A549 (cell line): ENCODE results near the gene PRAC2. TPM values are rescaled to one million over a fixed set of nuclear protein-coding genes. Genes with fewer than 3 reads are reported as not detected.
A peak's percentile ranks its signal among the peaks of the same experiment; 100 is the strongest.

ENCODE experiments used
- ATAC-seq, 2 experiments: fragments of 200-7000 bp in 1 of 2; fragments of >200 bp in 1 of 2; cut with Nextera tagmentation in 1 of 2; cut with Tn5 transposase in 1 of 2; 3 replicates each; pipeline versions ENCODE4 v1.8.0 to v1.9.1; 2018 to 2020; ENCODE audit warnings: mild to moderate bottlenecking in 1 of 2, moderate library complexity in 1 of 2
- CTCF ChIA-PET: fragments of 300-600 bp; sonication (Branson Sonifier 250); formaldehyde crosslinking; extraction: SDS; loops from one replicate; lab custom pipeline; 2021; ENCODE audit warnings: antibody characterized with exemption, inconsistent platforms; lab: Yijun Ruan, JAX
- POLR2A ChIA-PET: fragments of 350-600 bp; formaldehyde crosslinking; extraction: SDS; loops from one replicate; lab custom pipeline; 2021; ENCODE audit warnings: antibody characterized with exemption, inconsistent platforms; lab: Yijun Ruan, JAX
- DNase-seq, 2 experiments: peaks; one replicate each; pipeline versions ENCODE4 v3.0.0 to v3.0.0-alpha.2; 2011 to 2016; ENCODE audit warnings: low read depth in 1 of 2, low spot score in 1 of 2
- FAIRE-seq: peaks from 2 replicates; lab custom pipeline; 2011; peaks lifted over from hg19 to GRCh38; lab: Jason Lieb, UNC
- H3K27ac ChIP-seq, 2 experiments: fragments of >200 bp; sonication (Bioruptor Twin); formaldehyde crosslinking; 3 replicates each; pipeline ENCODE4 v1.5.1; 2016 to 2017
- H3K4me1 ChIP-seq: fragments of >200 bp; sonication (Bioruptor Twin); formaldehyde crosslinking; 3 replicates; pipeline ENCODE4 v1.6.1; 2016
- H3K4me2 ChIP-seq: fragments of >200 bp; sonication (Bioruptor Twin); formaldehyde crosslinking; 3 replicates; pipeline ENCODE4 v1.6.1; 2016
- H3K4me3 ChIP-seq: fragments of >200 bp; sonication (Bioruptor Twin); formaldehyde crosslinking; 3 replicates; pipeline ENCODE4 v1.5.1; 2016
- H3K9me3 ChIP-seq: fragments of >200 bp; sonication (Bioruptor Twin); formaldehyde crosslinking; 3 replicates; pipeline ENCODE4 v1.6.1; 2016
- BCL3 ChIP-seq: fragments of >200 bp; sonication (Bioruptor Twin); formaldehyde crosslinking; IDR thresholded peaks from 3 replicates; pipeline ENCODE4 v1.6.1; 2016
- CBX8 ChIP-seq: fragments of 200-600 bp; sonication (generic); IDR thresholded peaks from 2 replicates; pipeline ENCODE4 v1.6.1; 2016
- CHD4 ChIP-seq: fragments of 200-600 bp; sonication (generic); IDR thresholded peaks from 2 replicates; pipeline ENCODE4 v1.6.1; 2016; ENCODE audit warnings: antibody characterized with exemption, mild to moderate bottlenecking, borderline replicate concordance
- E2F6 ChIP-seq: IDR thresholded peaks from 2 replicates; pipeline ENCODE4 v1.6.1; 2012; ENCODE audit warnings: low read depth, borderline replicate concordance
- EP300 ChIP-seq, 2 experiments: fragments of >200 bp; sonication (Bioruptor Twin); formaldehyde crosslinking; IDR thresholded peaks; 2 replicates in 1 of 2; 3 replicates in 1 of 2; pipeline ENCODE4 v1.6.1; 2016 to 2017
- FOXS1 ChIP-seq: fragments of 250-450 bp; sonication (Bioruptor Pico); IDR thresholded peaks from 2 replicates; pipeline ENCODE4 v1.5.0; 2020; ENCODE audit warnings: mild to moderate bottlenecking, moderate library complexity
- GATA3 ChIP-seq: IDR thresholded peaks from 2 replicates; pipeline ENCODE4 v1.6.1; 2012; ENCODE audit warnings: borderline replicate concordance
- HEYL ChIP-seq: fragments of 250-450 bp; sonication (Bioruptor Pico); IDR thresholded peaks from 2 replicates; pipeline ENCODE4 v1.8.0; 2021; ENCODE audit warnings: mild to moderate bottlenecking, moderate library complexity
- HMGXB4 ChIP-seq: fragments of 250-450 bp; sonication (Bioruptor Pico); IDR thresholded peaks from 2 replicates; pipeline ENCODE4 v1.5.0; 2021; ENCODE audit warnings: mild to moderate bottlenecking, moderate library complexity, borderline replicate concordance
- MAX ChIP-seq: IDR thresholded peaks from 2 replicates; pipeline ENCODE4 v1.6.1; 2012
- MYC ChIP-seq: IDR thresholded peaks from 2 replicates; pipeline ENCODE4 v1.6.1; 2012; ENCODE audit warnings: mild to moderate bottlenecking, inconsistent platforms, low read length, improper control_type of control experiment, borderline replicate concordance
- NR3C1 ChIP-seq: fragments of >200 bp; sonication (Bioruptor Twin); formaldehyde crosslinking; IDR thresholded peaks from 3 replicates; pipeline ENCODE4 v1.6.1; 2017
- PHF8 ChIP-seq: fragments of 200-600 bp; sonication (generic); IDR thresholded peaks from 2 replicates; pipeline ENCODE4 v1.6.1; 2016; ENCODE audit warnings: low read depth, mild to moderate bottlenecking, antibody characterized with exemption, moderate library complexity, borderline replicate concordance
- RAD21 ChIP-seq, 2 experiments: fragments of >200 bp in 1 of 2; sonication (Bioruptor Twin) in 1 of 2; formaldehyde crosslinking in 1 of 2; IDR thresholded peaks in 1 of 2; conservative IDR thresholded peaks in 1 of 2; 2 replicates in 1 of 2; 3 replicates in 1 of 2; pipeline ENCODE4 v1.6.1; 2012 to 2018; ENCODE audit warnings: inconsistent platforms in 1 of 2
- REST ChIP-seq: fragments of 200-600 bp; sonication (generic); IDR thresholded peaks from 2 replicates; pipeline ENCODE4 v1.6.1; 2016; ENCODE audit warnings: antibody characterized with exemption, mild to moderate bottlenecking, moderate library complexity
- SREBF2 ChIP-seq: fragments of 450-650 bp; IDR thresholded peaks from 2 replicates; pipeline ENCODE4 v1.6.1; 2014; ENCODE audit warnings: mild to moderate bottlenecking, moderate library complexity
- TFCP2L1 ChIP-seq: fragments of 250-450 bp; sonication (Bioruptor Pico); IDR thresholded peaks from 2 replicates; pipeline ENCODE4 v1.5.0; 2021; ENCODE audit warnings: mild to moderate bottlenecking
- WGBS: methylation state at CpG from one replicate; pipeline ENCODE4 v1.1.6; 2017; ENCODE audit errors: missing lambda C conversion rate; 5-methylcytosine and 5-hydroxymethylcytosine counted together
- polyA plus RNA-seq, 4 experiments: library from polyadenylated mRNA; depleted of rRNA in 3 of 4; stranded (reverse); fragments of >200 nt; fragmentation: RNase III in 1 of 4; extraction: RNeasy Plus Mini Kit Qiagen cat#74134 plus additional on column Dnase treatment in 1 of 4; gene quantifications; 2 replicates in 3 of 4; 3 replicates in 1 of 4; pipeline ENCODE4 v1.2.3, GENCODE V29; 2011 to 2017

The PRAC2 gene
- polyA plus RNA-seq, 2 of the 4 experiments (the other 2 are of a cell fraction): not detected

- Histone ChIP-seq H3K9me3 (no peaks in the 10 kb centered on the region), H3K27ac (0 out of 6 replicates have a peak overlapping the region, but pooled peaks of 1 of the 2 experiments have one; percentile 13), H3K4me3 (no peak overlapping the region), H3K4me1 (peaks cover 14% of the 10 kb centered on the region), H3K4me2 (no peak overlapping the region)
- ChIA-PET POLR2A (interaction anchor here (0.6 to 1.8 kb wide), 2 partner anchors 66 to 184 kb away, joined by 5 to 7 read pairs; no protein-coding TSS in a partner anchor), CTCF (interaction anchor here (0.6 to 33.0 kb wide), 39 partner anchors 8 to 591 kb away, joined by 3 to 852 read pairs (median 7); partner anchors contain the start of genes CALCOCO2 and TTLL6)
- ATAC-seq: no peak
- no peak for FAIRE-seq
- no peak for DNase-seq
- TF ChIP-seq MYC (no peak), RAD21 (conservative IDR thresholded peaks at IDR 0.05 in 1 of 2, IDR thresholded peaks at IDR 0.05 in 1 of 2) (no peak), EP300 (IDR thresholded peaks at IDR 0.05) (no peak), E2F6 (no peak), REST (no peak), PHF8 (no peak), TFCP2L1 (CRISPR knock-in tag) (no peak), BCL3 (no peak), MAX (no peak), SREBF2 (no peak), CBX8 (no peak), HEYL (CRISPR knock-in tag) (no peak), NR3C1 (no peak), CHD4 (no peak), GATA3 (no peak)
- 68% methylated on average over 16 of the region's 16 CpGs for WGBS
Observed at GRCh38 chr17:48725004-48725287, 2.0 kb downstream of the PRAC2 start.

- no peak for TF ChIP-seq HMGXB4 (CRISPR knock-in tag)
- TF ChIP-seq FOXS1 (CRISPR knock-in tag): peak; percentile 99
- WGBS: 92% methylated on average over 38 of the region's 38 CpGs
- peaks cover 14% of the 10 kb centered on the region for H3K4me1 ChIP-seq
- FAIRE-seq (no peak), ATAC-seq (no peak), DNase-seq (no peak)
- no peak overlapping the region for H3K4me2 ChIP-seq
- no peak overlapping the region for H3K4me3 ChIP-seq
- POLR2A ChIA-PET: interaction anchor here (1.8 kb wide), 1 partner anchor 66 kb away, joined by 7 read pairs; no protein-coding TSS in a partner anchor
- no peaks in the 10 kb centered on the region for H3K9me3 ChIP-seq
- H3K27ac ChIP-seq: no peak overlapping the region
- CTCF ChIA-PET: interaction anchor here (0.6 to 33.0 kb wide), 38 partner anchors 9 to 590 kb away, joined by 3 to 852 read pairs (median 7); partner anchors contain the start of genes CALCOCO2 and TTLL6
Observed at GRCh38 chr17:48725288-48726064, 2.5 kb downstream of the PRAC2 start.
